RCC 7860 (cell line): ENCODE measurements around the gene ZNF469.
"Not testable (repeated sequence)": the region's sequence is repeated elsewhere in the genome, so short reads cannot be mapped to it uniquely, and the experiment has no call there.

Experiments
- DNase-seq: peaks from one replicate; pipeline ENCODE4 v3.0.0-alpha.2; 2015; ENCODE audit warnings: low spot score
- FAIRE-seq: peaks from 2 replicates; lab custom pipeline; 2012; peaks lifted over from hg19 to GRCh38; lab: Jason Lieb, UNC

The ZNF469 gene

GRCh38 chr16:88359008-88359407 is 23.8 kb upstream of the ZNF469 start:
- no peak for FAIRE-seq
- no peak for DNase-seq

- not testable (repeated sequence) for DNase-seq, FAIRE-seq
These were observed 22.4 kb upstream of the ZNF469 start for GRCh38 chr16:88360401-88360800.

- no peak for DNase-seq
- FAIRE-seq: no peak
These were observed 21.8 kb upstream of the ZNF469 start for GRCh38 chr16:88360999-88361398.

GRCh38 chr16:88361775-88362174 is 21.0 kb upstream of the ZNF469 start:
- FAIRE-seq: no peak
- DNase-seq: no peak

GRCh38 chr16:88363239-88363891 is 19.4 kb upstream of the ZNF469 start:
- no peak for DNase-seq
- no peak for FAIRE-seq

GRCh38 chr16:88365244-88365865 is 17.4 kb upstream of the ZNF469 start:
- FAIRE-seq (no peak), DNase-seq (no peak)

- no peak for FAIRE-seq
- DNase-seq: no peak
These were observed 16.6 kb upstream of the ZNF469 start for GRCh38 chr16:88366032-88366703.

- FAIRE-seq (no peak), DNase-seq (no peak)
These were observed 16.1 kb upstream of the ZNF469 start for GRCh38 chr16:88366704-88367047.

GRCh38 chr16:88367560-88367959 is 15.2 kb upstream of the ZNF469 start:
- DNase-seq (no peak), FAIRE-seq (no peak)

GRCh38 chr16:88368036-88368435 is 14.7 kb upstream of the ZNF469 start:
- FAIRE-seq (no peak), DNase-seq (no peak)

- no peak for DNase-seq
- FAIRE-seq: no peak
These were observed 13.8 kb upstream of the ZNF469 start for GRCh38 chr16:88368994-88369393.

- DNase-seq (no peak), FAIRE-seq (no peak)
These were observed 13.2 kb upstream of the ZNF469 start for GRCh38 chr16:88369447-88370008.

GRCh38 chr16:88370365-88370764 is 12.4 kb upstream of the ZNF469 start:
- FAIRE-seq: no peak
- DNase-seq: no peak

- DNase-seq: no peak
- no peak for FAIRE-seq
These were observed 10.2 kb upstream of the ZNF469 start for GRCh38 chr16:88372522-88372921.

GRCh38 chr16:88373211-88373610 is 9.5 kb upstream of the ZNF469 start:
- no peak for FAIRE-seq
- DNase-seq: no peak

- no peak for DNase-seq
- FAIRE-seq: no peak
These were observed 8.7 kb upstream of the ZNF469 start for GRCh38 chr16:88373927-88374492.

GRCh38 chr16:88374736-88375135 is 8.0 kb upstream of the ZNF469 start:
- FAIRE-seq (no peak), DNase-seq (no peak)

- FAIRE-seq (no peak), DNase-seq (no peak)
These were observed 7.4 kb upstream of the ZNF469 start for GRCh38 chr16:88375236-88375975.

GRCh38 chr16:88375996-88376834 is 6.5 kb upstream of the ZNF469 start:
- DNase-seq (no peak), FAIRE-seq (no peak)
